ENCODE data around the gene AFAP1L2. TPM values are rescaled to one million over a fixed set of nuclear protein-coding genes. Genes with fewer than 3 reads are reported as not detected.
A peak's percentile ranks its signal among the peaks of the same experiment; 100 is the strongest.

The AFAP1L2 gene
- polyA plus RNA-seq, 3 donors: 0.01 to 0.43 TPM; not detected in 1

- Histone ChIP-seq H3K79me2 (ENCODE audit: insufficient read depth, low read length) (no peaks in the 10 kb centered on the region), H2AFZ (ENCODE audit: insufficient read depth, low read depth, low read length, poor library complexity, severe bottlenecking) (no peak overlapping the region), H3K27ac (ENCODE audit: low read depth in 1 of 2, low read length in 2 of 2) (no peak overlapping the region), H3K4me1 (ENCODE audit: control insufficient read depth in 1 of 2, insufficient read depth in 2 of 2, low read length in 2 of 2) (no peaks in the 10 kb centered on the region), H3K36me3 (replicated peaks in 1 of 2; ENCODE audit: control insufficient read depth in 1 of 2, insufficient read depth in 2 of 2, low read length in 2 of 2) (no peaks in the 10 kb centered on the region), H3K9ac (ENCODE audit: insufficient read depth, low read length, poor library complexity, severe bottlenecking) (no peak overlapping the region), H3K4me3 (replicated peaks in 1 of 3; ENCODE audit: low read depth in 2 of 3, low read length in 3 of 3) (no peak overlapping the region), H3K9me3 (replicated peaks in 1 of 2; ENCODE audit: control insufficient read depth in 1 of 2, insufficient read depth in 1 of 2, low read length in 2 of 2) (no peaks in the 10 kb centered on the region), H4K20me1 (ENCODE audit: insufficient read depth, low read length) (no peaks in the 10 kb centered on the region), H3K4me2 (replicated peaks; ENCODE audit: extremely low read depth, low read length, poor library complexity, severe bottlenecking) (no peak overlapping the region), H3K27me3 (ENCODE audit: control insufficient read depth in 2 of 2, insufficient read depth in 2 of 2, low read length in 2 of 2) (no peaks in the 10 kb centered on the region)
- Mint-ChIP-seq H3K27me3 (ENCODE audit: low read depth in 3 of 3) (peaks cover 0 to 3% (median 0%) of the 10 kb centered on the region in 3 donors), H3K27ac (no peak overlapping the region), H3K4me1 (no peaks in the 10 kb centered on the region), H3K4me3 (no peak overlapping the region), H3K36me3 (no peaks in the 10 kb centered on the region), H3K9me3 (no peaks in the 10 kb centered on the region)
- WGBS (ENCODE audit: insufficient coverage): no CpG with 5 or more reads among the region's 1 CpG
- intact Hi-C loops (cut with micrococcal nuclease): no loop called here
- no peak for DNase-seq
- TF ChIP-seq CTCF (IDR thresholded peaks at IDR 0.05): no peak
Observed at GRCh38 chr10:114441107-114441506, 36.8 kb upstream of the AFAP1L2 start.

GRCh38 chr10:114437473-114438292, 33.4 kb upstream of the AFAP1L2 start:
- no peak overlapping the region for H3K27ac Mint-ChIP-seq
- no peaks in the 10 kb centered on the region for H3K79me2 ChIP-seq (ENCODE audit: insufficient read depth, low read length)

More at GRCh38 chr10:114437473-114438292, 33.4 kb upstream of the AFAP1L2 start:
- intact Hi-C loops (cut with micrococcal nuclease): no loop called here
- no peaks in the 10 kb centered on the region for H3K27me3 ChIP-seq (ENCODE audit: control insufficient read depth in 2 of 2, insufficient read depth in 2 of 2, low read length in 2 of 2)
- H3K36me3 Mint-ChIP-seq: no peaks in the 10 kb centered on the region
- H4K20me1 ChIP-seq (ENCODE audit: insufficient read depth, low read length): no peaks in the 10 kb centered on the region
- H3K4me1 Mint-ChIP-seq: peaks cover 4% of the 10 kb centered on the region
- no peaks in the 10 kb centered on the region for H3K36me3 ChIP-seq (replicated peaks in 1 of 2; ENCODE audit: control insufficient read depth in 1 of 2, insufficient read depth in 2 of 2, low read length in 2 of 2)
- H3K27ac ChIP-seq (ENCODE audit: low read depth in 1 of 2, low read length in 2 of 2): no peak overlapping the region
- peak; percentile 11 for TF ChIP-seq CTCF (IDR thresholded peaks at IDR 0.05)
- no peak overlapping the region for H3K9ac ChIP-seq (ENCODE audit: insufficient read depth, low read length, poor library complexity, severe bottlenecking)
- H3K4me3 ChIP-seq (replicated peaks in 1 of 3; ENCODE audit: low read depth in 2 of 3, low read length in 3 of 3): no peak overlapping the region
- no peak overlapping the region for H3K4me3 Mint-ChIP-seq
- H3K27me3 Mint-ChIP-seq (ENCODE audit: low read depth in 3 of 3): peaks cover 0 to 2% (median 0%) of the 10 kb centered on the region in 3 donors
- no peaks in the 10 kb centered on the region for H3K9me3 Mint-ChIP-seq
- no peaks in the 10 kb centered on the region for H3K9me3 ChIP-seq (replicated peaks in 1 of 2; ENCODE audit: control insufficient read depth in 1 of 2, insufficient read depth in 1 of 2, low read length in 2 of 2)
- no peak overlapping the region for H3K4me2 ChIP-seq (replicated peaks; ENCODE audit: extremely low read depth, low read length, poor library complexity, severe bottlenecking)
- no peaks in the 10 kb centered on the region for H3K4me1 ChIP-seq (ENCODE audit: control insufficient read depth in 1 of 2, insufficient read depth in 2 of 2, low read length in 2 of 2)
- 78% methylated on average over 4 of the region's 9 CpGs for WGBS (ENCODE audit: insufficient coverage)
- DNase-seq: no peak
- H2AFZ ChIP-seq (ENCODE audit: insufficient read depth, low read depth, low read length, poor library complexity, severe bottlenecking): no peak overlapping the region
